ENCODE measurements around the gene LRRC59.
"Not testable (repeated sequence)": the region's sequence is repeated elsewhere in the genome, so short reads cannot be mapped to it uniquely, and the experiment has no call there.

Gene LRRC59

DNA sequence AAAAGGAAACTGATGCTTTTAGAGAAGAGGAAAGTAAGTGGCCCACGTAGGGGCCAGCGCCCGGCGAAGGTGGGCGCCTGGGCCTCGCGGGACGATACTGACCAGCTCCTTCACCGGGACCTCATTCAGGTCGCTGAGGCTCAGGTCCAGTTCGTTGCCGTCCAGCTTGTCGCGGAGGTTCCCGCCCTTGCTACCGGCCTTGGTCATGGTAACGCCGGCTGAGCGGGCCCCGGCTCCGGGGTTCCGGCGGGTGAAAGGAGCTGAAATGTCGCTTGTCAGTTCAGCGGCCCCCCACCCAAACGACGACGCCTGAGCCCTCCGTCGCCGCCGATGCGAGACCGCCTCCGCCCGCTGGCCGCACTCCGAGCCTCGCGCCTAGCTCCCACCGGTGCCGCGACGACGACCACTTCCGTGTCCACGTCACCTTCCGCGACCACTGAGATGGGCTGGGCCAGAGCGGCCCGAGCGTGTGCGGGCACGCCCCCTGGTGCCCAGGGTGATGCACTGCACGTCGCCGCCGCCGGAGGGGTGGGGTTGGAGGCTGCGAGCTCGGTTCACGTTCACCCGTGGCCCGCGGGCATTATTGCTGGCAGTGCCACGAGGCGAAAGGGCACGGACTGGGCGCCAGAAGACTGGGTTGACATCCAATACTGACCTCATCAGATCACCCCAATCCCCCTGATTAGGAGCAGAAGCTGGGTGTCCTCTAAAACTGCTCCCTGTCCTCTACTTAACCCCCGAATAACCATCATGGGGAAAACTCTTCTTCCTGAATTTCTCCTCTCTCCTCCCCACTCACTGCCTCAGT is at the start of gene LRRC59:
TSS of gene LRRC59 (minus strand) at position 413 of the 808 bp plus-strand sequence. CDS start at position 207, 206 bp downstream.
- DNase-seq (ENCODE audit: low read depth in 2 of 2) = peak; percentile 87 to 88

- no peak for DNase-seq (ENCODE audit: low read depth in 2 of 2)
Measured at GRCh38 chr17:50445730-50446325, 48.5 kb upstream of the LRRC59 start.

DNA sequence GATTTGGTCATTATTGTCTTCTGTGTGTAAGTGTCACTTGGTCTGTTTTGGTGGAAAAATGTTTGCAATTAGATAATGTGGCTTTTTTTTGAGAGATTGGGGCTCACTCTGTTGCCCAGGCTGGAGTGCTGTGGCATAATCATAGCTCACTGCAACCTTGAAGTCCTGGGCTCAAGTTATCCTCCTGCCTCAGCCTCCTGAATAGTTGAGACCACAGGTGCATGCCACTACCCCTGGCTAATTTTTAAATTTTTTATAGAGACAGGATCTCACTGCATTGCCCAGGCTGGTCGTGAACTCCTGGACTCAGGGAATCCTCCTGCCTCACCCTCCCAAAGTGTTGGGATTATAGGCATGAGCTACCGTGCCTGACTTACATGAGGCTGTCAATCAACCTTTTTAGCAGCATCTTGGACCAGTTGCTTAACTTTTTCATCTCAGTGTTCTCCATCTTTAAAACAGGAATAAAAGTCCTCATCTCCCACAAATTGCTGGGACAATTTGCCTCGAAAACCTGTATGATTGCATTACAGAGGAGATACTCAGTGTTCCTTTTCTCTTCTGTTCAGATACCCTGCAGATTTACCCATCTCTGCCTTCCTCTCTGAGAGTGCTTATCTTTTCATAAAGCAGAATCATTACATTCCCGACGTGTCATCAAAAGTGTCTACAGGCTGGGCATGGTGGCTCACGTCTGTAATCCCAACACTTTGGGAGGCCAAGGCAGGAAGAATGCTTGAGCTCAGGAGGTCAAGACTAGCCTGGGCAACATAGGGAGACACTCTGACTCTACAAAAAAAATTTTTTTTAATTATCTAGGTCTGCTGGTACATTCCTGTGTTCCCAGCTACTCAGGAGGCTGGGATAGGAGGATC is 47.8 kb upstream of the LRRC59 start:
- no peak for DNase-seq (ENCODE audit: low read depth in 2 of 2)

- no peak for DNase-seq (ENCODE audit: low read depth in 2 of 2)
Measured at GRCh38 chr17:50443505-50443974, 46.2 kb upstream of the LRRC59 start.

DNA sequence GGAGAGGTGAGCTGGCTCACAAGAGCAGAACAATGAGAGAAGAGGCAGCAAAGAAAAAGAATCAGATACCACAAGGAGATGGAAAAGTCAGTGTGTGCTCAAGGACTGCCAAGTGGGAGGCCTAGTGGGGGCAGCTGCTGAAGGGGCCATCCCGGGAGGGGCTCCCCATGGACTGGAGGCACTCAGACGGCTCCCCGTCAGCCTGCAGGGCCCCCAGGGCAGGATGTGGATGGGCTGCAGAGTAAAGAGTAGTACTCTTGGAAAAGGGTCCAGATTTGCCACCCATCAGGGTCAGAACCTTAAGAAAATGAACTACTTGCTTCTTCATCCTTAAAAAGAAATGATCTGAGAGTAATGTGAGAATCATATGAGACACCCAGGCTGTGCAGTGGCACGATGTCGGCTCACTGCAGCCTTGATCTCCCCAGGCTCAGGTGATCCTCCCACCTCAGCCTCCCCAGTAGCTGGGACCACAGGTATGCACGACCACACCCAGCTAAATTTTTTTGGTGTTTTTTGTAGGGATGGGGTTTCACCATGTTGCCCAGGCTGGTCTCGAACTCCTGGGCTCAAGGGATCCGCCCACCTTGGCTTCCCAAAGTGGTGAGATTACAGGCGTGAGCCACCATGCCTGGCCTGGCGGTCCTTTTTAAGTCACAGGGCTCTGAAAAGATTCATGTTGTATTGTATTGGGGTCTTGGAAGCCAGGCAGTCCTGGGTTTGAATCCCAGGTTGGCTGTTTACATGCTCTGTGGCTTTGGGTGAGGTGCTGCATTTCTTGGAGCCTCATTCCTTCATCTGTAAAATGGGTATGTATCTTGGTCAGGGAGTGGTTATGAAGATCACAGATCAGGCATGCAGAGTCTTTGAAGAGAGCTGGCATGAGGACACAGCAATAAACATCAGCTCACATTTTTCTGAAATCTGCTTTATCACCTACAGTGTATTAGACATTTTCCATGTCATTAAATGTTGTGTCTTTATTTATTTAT is 43.8 kb upstream of the LRRC59 start:
- DNase-seq (ENCODE audit: low read depth in 2 of 2) = no peak

GRCh38 chr17:50440172-50440837 is 43.0 kb upstream of the LRRC59 start:
- DNase-seq (ENCODE audit: low read depth in 2 of 2) = no peak

GRCh38 chr17:50439008-50439407 is 41.7 kb upstream of the LRRC59 start:
- no peak for DNase-seq (ENCODE audit: low read depth in 2 of 2)

DNA sequence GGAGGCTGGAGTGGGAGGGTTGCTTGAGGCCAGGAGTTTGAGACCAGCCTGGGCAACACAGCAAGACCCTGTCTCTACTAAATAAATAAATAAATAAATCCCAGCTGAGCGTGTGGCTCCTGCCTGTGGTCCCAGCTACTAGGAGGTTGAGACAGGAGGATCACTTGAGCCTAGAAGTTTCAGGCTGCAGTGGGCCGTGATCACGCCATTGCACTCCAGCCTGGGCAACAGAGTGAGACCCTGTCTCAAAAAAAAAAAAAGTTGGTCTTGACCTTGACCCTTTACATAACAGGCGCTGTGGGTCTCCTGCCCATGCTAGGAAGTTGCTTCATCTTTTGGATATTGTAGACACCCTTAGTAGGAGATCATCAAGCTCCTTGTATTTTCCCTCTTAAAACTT is 40.1 kb upstream of the LRRC59 start:
- no peak for DNase-seq (ENCODE audit: low read depth in 2 of 2)

GRCh38 chr17:50432125-50432762 is 34.9 kb upstream of the LRRC59 start:
- no peak for DNase-seq (ENCODE audit: low read depth in 2 of 2)

GRCh38 chr17:50430821-50431618 is 33.7 kb upstream of the LRRC59 start:
- DNase-seq (ENCODE audit: low read depth in 2 of 2) = no peak

DNA sequence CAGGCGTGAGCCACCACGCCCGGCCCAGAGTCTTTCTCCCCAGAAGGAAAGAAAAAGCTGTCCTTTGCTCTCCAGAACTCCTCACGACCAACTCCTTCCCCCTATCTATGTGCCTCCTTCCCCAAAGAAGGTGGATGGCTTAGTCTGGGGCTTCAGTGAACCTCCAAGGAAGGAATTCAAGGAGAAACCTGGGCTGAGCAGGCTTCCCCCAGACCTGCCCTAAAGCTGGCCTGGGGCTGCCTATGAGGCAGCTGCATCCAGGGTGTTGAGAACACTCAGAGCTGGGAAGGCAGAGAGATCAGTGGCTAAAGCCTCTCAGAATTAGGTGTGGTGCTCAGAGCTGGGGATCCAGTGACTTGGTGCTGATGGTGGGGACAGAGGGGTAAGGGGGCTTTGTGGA is 32.5 kb upstream of the LRRC59 start:
- DNase-seq (ENCODE audit: low read depth in 2 of 2) = no peak

- DNase-seq (ENCODE audit: low read depth in 2 of 2) = no peak
Measured at GRCh38 chr17:50428831-50429424, 31.6 kb upstream of the LRRC59 start.

- not testable (repeated sequence) for DNase-seq (ENCODE audit: low read depth in 2 of 2)
Measured at GRCh38 chr17:50428126-50428525, 30.8 kb upstream of the LRRC59 start.

GRCh38 chr17:50426814-50427787 is 29.8 kb upstream of the LRRC59 start:
- no peak for DNase-seq (ENCODE audit: low read depth in 2 of 2)

GRCh38 chr17:50426472-50426782 is 29.1 kb upstream of the LRRC59 start:
- no peak for DNase-seq (ENCODE audit: low read depth in 2 of 2)

DNA sequence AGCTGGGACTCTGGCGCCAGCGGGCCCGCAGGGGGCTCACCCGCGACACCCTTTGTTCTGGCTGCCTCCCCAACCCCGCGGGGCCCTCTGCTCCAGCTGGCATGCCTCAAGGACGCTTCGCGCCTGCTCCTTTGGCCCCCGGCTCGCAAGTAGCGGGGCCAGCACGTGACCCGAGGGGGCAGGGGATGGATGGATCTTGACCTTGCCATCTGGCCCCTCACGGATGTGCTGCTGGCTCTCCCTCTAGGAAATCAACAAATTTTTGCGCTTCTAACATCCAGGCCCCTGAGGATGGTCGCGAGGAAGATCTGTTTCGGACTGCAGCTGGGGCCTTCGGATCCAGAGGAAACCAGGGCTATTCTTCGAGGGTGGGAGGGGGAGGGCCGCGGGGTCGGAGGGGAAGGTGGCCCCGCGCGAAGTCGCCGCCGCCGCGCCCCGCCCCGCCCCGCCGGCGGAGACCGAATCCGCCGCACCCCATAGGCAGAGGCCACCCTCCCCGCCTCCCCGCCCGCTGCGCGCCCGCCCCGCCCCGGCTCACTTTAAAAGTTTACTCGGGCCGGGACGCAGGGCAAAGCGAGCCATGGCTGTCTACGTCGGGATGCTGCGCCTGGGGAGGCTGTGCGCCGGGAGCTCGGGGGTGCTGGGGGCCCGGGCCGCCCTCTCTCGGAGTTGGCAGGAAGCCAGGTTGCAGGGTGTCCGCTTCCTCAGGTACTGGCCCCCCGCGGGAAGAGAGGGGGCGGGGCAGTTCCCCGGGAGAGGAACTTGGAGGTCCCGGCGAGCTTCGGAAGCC is 28.6 kb upstream of the LRRC59 start, which contains the start of gene ACSF2:
TSS of gene ACSF2 (plus strand) at position 537 of the 790 bp plus-strand sequence. CDS start at position 581, 44 bp downstream.
- peak; percentile 48 to 62 for DNase-seq (ENCODE audit: low read depth in 2 of 2)
